H1 (cell line): ENCODE measurements around the gene NCOA5. TPM values are rescaled to one million over a fixed set of nuclear protein-coding genes. Genes with fewer than 3 reads are reported as not detected.

Experiments used
- CTCF ChIA-PET: fragments of 300-600 bp; sonication (Branson Sonifier 250); formaldehyde crosslinking; loops from one replicate; lab custom pipeline; 2021; ENCODE audit not compliant: partially characterized antibody; lab: Charles Lee
- POLR2A ChIA-PET: fragments of 300-600 bp; sonication (Branson Sonifier 250); formaldehyde crosslinking; loops from one replicate; lab custom pipeline; 2021; ENCODE audit warnings: inconsistent platforms; ENCODE audit not compliant: partially characterized antibody; lab: Charles Lee
- DNase-seq, 2 experiments: peaks; one replicate each; pipeline versions ENCODE4 v3.0.0 to v3.0.0-alpha.2; 2010 to 2022; ENCODE audit warnings: low spot score in 2 of 2, low read depth in 1 of 2, mixed read lengths in 1 of 2
- FAIRE-seq: peaks from 2 replicates; lab custom pipeline; 2011; peaks lifted over from hg19 to GRCh38; lab: Jason Lieb, UNC
- H2AFZ ChIP-seq: 2 replicates; pipeline ENCODE4 v1.8.1; 2012; ENCODE audit warnings: low read length, inconsistent platforms
- H2AK5ac ChIP-seq: 2 replicates; pipeline ENCODE4 v1.6.1; 2013; ENCODE audit warnings: low read depth, low read length
- H2BK120ac ChIP-seq: replicated peaks from 2 replicates; pipeline ENCODE3; 2013; ENCODE audit warnings: low read depth, low read length, inconsistent platforms
- H2BK12ac ChIP-seq: 2 replicates; pipeline ENCODE4 v1.6.1; 2013; ENCODE audit warnings: low read depth, low read length
- H2BK15ac ChIP-seq: 2 replicates; pipeline ENCODE4 v1.6.1; 2013; ENCODE audit warnings: low read length
- H2BK20ac ChIP-seq: 2 replicates; pipeline ENCODE4 v1.6.1; 2013; ENCODE audit warnings: low read length
- H2BK5ac ChIP-seq: 2 replicates; pipeline ENCODE4 v1.6.1; 2013; ENCODE audit warnings: low read depth, low read length
- H3K14ac ChIP-seq: 2 replicates; pipeline ENCODE4 v1.6.1; 2013; ENCODE audit warnings: inconsistent platforms; ENCODE audit not compliant: insufficient read length
- H3K18ac ChIP-seq: 2 replicates; pipeline ENCODE4 v1.6.1; 2013; ENCODE audit warnings: low read length; ENCODE audit errors: extremely low read depth
- H3K23ac ChIP-seq: 2 replicates; pipeline ENCODE4 v1.6.1; 2013; ENCODE audit warnings: inconsistent platforms; ENCODE audit not compliant: insufficient read length
- H3K23me2 ChIP-seq: 2 replicates; pipeline ENCODE4 v1.6.1; 2013; ENCODE audit warnings: low read depth, low read length
- H3K27ac ChIP-seq: 2 replicates; pipeline ENCODE4 v1.6.1; 2011; ENCODE audit warnings: low read depth, low read length, inconsistent platforms
- H3K27me3 ChIP-seq, 4 experiments: replicated peaks in 1 of 4; 1 replicate in 1 of 4; 2 replicates in 3 of 4; pipeline versions ENCODE4 v1.6.1 to v1.8.1; 2011 to 2013; ENCODE audit warnings: low read length in 3 of 4, mild to moderate bottlenecking in 3 of 4, inconsistent platforms in 2 of 4, mixed read lengths in 2 of 4, moderate library complexity in 1 of 4; ENCODE audit not compliant: control insufficient read depth in 3 of 4, insufficient read depth in 3 of 4; ENCODE audit errors: extremely low read depth in 1 of 4
- H3K36me3 ChIP-seq, 4 experiments: 2 replicates each; pipeline versions ENCODE4 v1.6.1 to v1.8.1; 2011 to 2013; ENCODE audit warnings: mild to moderate bottlenecking in 4 of 4, low read length in 3 of 4, moderate library complexity in 2 of 4, control low read depth in 1 of 4, inconsistent platforms in 1 of 4; ENCODE audit not compliant: insufficient read depth in 4 of 4, control insufficient read depth in 2 of 4
- H3K4ac ChIP-seq: replicated peaks from 2 replicates; pipeline ENCODE3; 2013; ENCODE audit warnings: low read length, low read depth, mixed read lengths, inconsistent platforms; ENCODE audit not compliant: insufficient read length
- H3K4me1 ChIP-seq, 4 experiments: replicated peaks in 1 of 4; 1 replicate in 1 of 4; 2 replicates in 3 of 4; pipeline versions ENCODE4 v1.6.1 to v1.8.1; 2011 to 2013; ENCODE audit warnings: low read length in 3 of 4, inconsistent platforms in 2 of 4, mixed read lengths in 1 of 4; ENCODE audit not compliant: insufficient read depth in 4 of 4, control insufficient read depth in 3 of 4
- H3K4me2 ChIP-seq, 2 experiments: 2 replicates each; pipeline versions ENCODE4 v1.6.1 to v1.8.1; 2011 to 2013; ENCODE audit warnings: low read depth in 2 of 2, low read length in 2 of 2, control low read depth in 1 of 2, inconsistent platforms in 1 of 2, mild to moderate bottlenecking in 1 of 2; ENCODE audit not compliant: insufficient read depth in 1 of 2
- H3K4me3 ChIP-seq, 4 experiments: fragments of 200-600, 300-600 bp in 1 of 4; sonication (generic), shearing (Covaris generic), sonication (Bioruptor Twin) in 1 of 4; 2 replicates each; pipeline versions ENCODE4 v1.5.1 to v1.8.1; 2011 to 2016; ENCODE audit warnings: low read length in 4 of 4, low read depth in 3 of 4, control low read depth in 2 of 4, inconsistent platforms in 2 of 4, mild to moderate bottlenecking in 2 of 4, mixed read lengths in 1 of 4, moderate library complexity in 1 of 4; ENCODE audit not compliant: insufficient read depth in 2 of 4; ENCODE audit errors: extremely low read depth in 1 of 4
- H3K56ac ChIP-seq: replicated peaks from 2 replicates; pipeline ENCODE3; 2013; ENCODE audit warnings: low read depth, mild to moderate bottlenecking, mixed read lengths, low read length, inconsistent platforms; ENCODE audit not compliant: insufficient read length
- H3K79me1 ChIP-seq: 2 replicates; pipeline ENCODE4 v1.6.1; 2013; ENCODE audit warnings: low read depth, low read length, control low read depth
- H3K79me2 ChIP-seq, 2 experiments: 2 replicates each; pipeline versions ENCODE4 v1.6.1 to v1.8.1; 2012 to 2013; ENCODE audit warnings: low read length in 2 of 2, mild to moderate bottlenecking in 2 of 2, inconsistent platforms in 1 of 2; ENCODE audit not compliant: insufficient read depth in 2 of 2, control insufficient read depth in 1 of 2
- H3K9ac ChIP-seq, 4 experiments: replicated peaks in 1 of 4; 1 replicate in 1 of 4; 2 replicates in 3 of 4; pipeline versions ENCODE4 v1.6.1 to v1.8.1; 2011 to 2013; ENCODE audit warnings: low read depth in 3 of 4, low read length in 3 of 4, control low read depth in 2 of 4, mild to moderate bottlenecking in 2 of 4, moderate library complexity in 2 of 4, inconsistent platforms in 1 of 4; ENCODE audit errors: extremely low read depth in 1 of 4
- H3K9me3 ChIP-seq, 2 experiments: 2 replicates each; pipeline versions ENCODE4 v1.6.1 to v1.8.1; 2012 to 2013; ENCODE audit warnings: mild to moderate bottlenecking in 2 of 2, moderate library complexity in 2 of 2, control low read depth in 1 of 2, inconsistent platforms in 1 of 2, low read depth in 1 of 2, low read length in 1 of 2, mixed read lengths in 1 of 2; ENCODE audit not compliant: insufficient read depth in 2 of 2
- H4K20me1 ChIP-seq, 2 experiments: replicated peaks in 1 of 2; 2 replicates each; pipeline versions ENCODE3 to v1.8.1; 2011 to 2013; ENCODE audit warnings: inconsistent platforms in 2 of 2, low read length in 2 of 2, mild to moderate bottlenecking in 1 of 2; ENCODE audit not compliant: insufficient read depth in 2 of 2, control insufficient read depth in 1 of 2
- H4K5ac ChIP-seq: 2 replicates; pipeline ENCODE4 v1.6.1; 2013; ENCODE audit warnings: low read length, low read depth, mixed read lengths, inconsistent platforms; ENCODE audit not compliant: insufficient read length
- H4K8ac ChIP-seq: 2 replicates; pipeline ENCODE4 v1.8.0; 2013; ENCODE audit warnings: mild to moderate bottlenecking, moderate library complexity, low read length, inconsistent platforms; ENCODE audit not compliant: insufficient read depth; ENCODE audit errors: extremely low read depth
- H4K91ac ChIP-seq: replicated peaks from 2 replicates; pipeline ENCODE3; 2013; ENCODE audit warnings: low read length, mixed read lengths, inconsistent platforms; ENCODE audit not compliant: insufficient read length
- ATF2 ChIP-seq: IDR thresholded peaks from 2 replicates; pipeline ENCODE4 v1.6.1; 2012; ENCODE audit warnings: low read length, inconsistent platforms
- CEBPB ChIP-seq: IDR thresholded peaks from 2 replicates; pipeline ENCODE4 v1.6.1; 2012; ENCODE audit warnings: low read depth, low read length
- CHD1 ChIP-seq: IDR thresholded peaks from 2 replicates; pipeline ENCODE4 v1.6.1; 2012; ENCODE audit warnings: low read depth, low read length, improper control_type of control experiment
- CHD2 ChIP-seq: IDR thresholded peaks from 2 replicates; pipeline ENCODE4 v1.6.1; 2012; ENCODE audit warnings: low read length, improper control_type of control experiment
- JUND ChIP-seq: IDR thresholded peaks from 2 replicates; pipeline ENCODE4 v1.6.1; 2011; ENCODE audit warnings: mild to moderate bottlenecking, improper control_type of control experiment, low read length
- KDM4A ChIP-seq: IDR thresholded peaks from one replicate; pipeline ENCODE4 v1.7.1; 2012; ENCODE audit warnings: low read depth, mild to moderate bottlenecking, moderate library complexity, low read length, inconsistent platforms; ENCODE audit not compliant: severe bottlenecking
- POLR2A ChIP-seq, 2 experiments: IDR thresholded peaks; 1 replicate in 1 of 2; 2 replicates in 1 of 2; pipeline ENCODE4 v1.6.1; 2011; ENCODE audit warnings: low read depth in 2 of 2, low read length in 2 of 2, mild to moderate bottlenecking in 2 of 2; ENCODE audit errors: control extremely low read depth in 1 of 2
- RFX5 ChIP-seq: IDR thresholded peaks from 2 replicates; pipeline ENCODE4 v1.6.1; 2011; ENCODE audit warnings: low read depth, low read length, improper control_type of control experiment, borderline replicate concordance
- RNF2 ChIP-seq: fragments of 200-900, 300-1000 bp; sonication (generic); IDR thresholded peaks from 2 replicates; pipeline ENCODE4 v1.7.1; 2016; ENCODE audit warnings: borderline replicate concordance, low read depth, mild to moderate bottlenecking, antibody characterized with exemption, low read length; ENCODE audit not compliant: poor library complexity, severe bottlenecking; ENCODE audit errors: missing control alignments
- SP4 ChIP-seq: IDR thresholded peaks from 2 replicates; pipeline ENCODE4 v1.6.1; 2012; ENCODE audit warnings: low read length, inconsistent platforms
- SRF ChIP-seq: IDR thresholded peaks from 2 replicates; pipeline ENCODE4 v1.6.1; 2011; ENCODE audit warnings: mild to moderate bottlenecking, low read depth, low read length, moderate library complexity
- TAF7 ChIP-seq: optimal IDR thresholded peaks from 2 replicates; pipeline ENCODE3; 2011; ENCODE audit warnings: low read depth, mild to moderate bottlenecking, inconsistent platforms, low read length, moderate library complexity, borderline replicate concordance
- YY1 ChIP-seq: IDR thresholded peaks from 2 replicates; pipeline ENCODE4 v1.6.1; 2011; ENCODE audit warnings: low read depth, mild to moderate bottlenecking, low read length
- WGBS, 2 experiments: shearing (Covaris generic) in 1 of 2; methylation state at CpG; one replicate each; pipeline versions ENCODE4 v1.1.6 to v1.1.7; 2013 to 2015; ENCODE audit warnings: low lambda C conversion rate in 2 of 2, mixed read lengths in 2 of 2, inconsistent platforms in 1 of 2, low coverage in 1 of 2, missing lambda C conversion rate in 1 of 2; ENCODE audit not compliant: insufficient replicate concordance in 2 of 2, insufficient coverage in 1 of 2, insufficient read length in 1 of 2; ENCODE audit errors: extremely low coverage in 1 of 2, missing lambda C conversion rate in 1 of 2; 5-methylcytosine and 5-hydroxymethylcytosine counted together
- polyA plus RNA-seq, 7 experiments: library from polyadenylated mRNA; depleted of rRNA in 3 of 7; stranded (reverse) in 5 of 7; unstranded in 2 of 7; fragments of >200 nt in 5 of 7; fragments of 200-250 nt in 2 of 7; gene quantifications; 1 replicate in 5 of 7; 2 replicates in 1 of 7; 4 replicates in 1 of 7; pipeline versions ENCODE4 v1.2.1 to v1.2.3, GENCODE V29; 2011 to 2013; ENCODE audit warnings: missing spikeins in 2 of 7, mixed read lengths in 2 of 7
- total RNA-seq: library from RNA; stranded (reverse); fragmentation: NEBNext Ultra II Directional; extraction: Animal tissue kit (Norgen Biotek cat#: 25700); gene quantifications from 2 replicates; pipeline ENCODE4 v1.2.1, GENCODE V29; 2021

NCOA5 gene
- total and polyA plus RNA-seq, 2 of the 8 experiments (the other 6 are each of a cell fraction or from before 2014, with no cell fraction given): 20.4 to 29.0 TPM

DNA sequence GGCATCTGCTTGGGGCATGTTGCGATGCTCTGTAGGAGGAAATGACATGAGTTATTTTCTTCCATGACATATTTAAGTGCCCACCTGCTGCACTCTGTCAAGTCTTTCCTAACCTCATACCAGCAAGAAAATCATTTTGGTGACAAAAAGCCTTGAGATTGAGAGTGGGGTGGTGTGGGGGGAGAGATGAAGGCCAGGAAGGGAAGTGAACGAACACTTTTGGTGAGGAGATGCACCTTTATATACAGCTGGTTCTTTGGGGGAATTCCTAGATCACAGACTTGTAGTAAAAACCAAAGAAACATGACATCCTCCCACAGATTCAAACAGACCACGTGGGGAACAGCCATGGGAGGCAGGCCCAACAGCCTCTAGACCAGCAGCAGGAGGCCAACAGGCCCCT is 26.1 kb downstream of the NCOA5 start:
- H3K36me3 ChIP-seq: peaks cover 38 to 67% (median 56%) of the 10 kb centered on the region in 4 experiments
- WGBS, 2 experiments: 91% methylated on average over 3 of the region's 3 CpGs; no CpG with 5 or more reads in 1 of the 2 experiments
- CTCF ChIA-PET: interaction anchor here (0.5 to 0.7 kb wide), 2 partner anchors 24 to 40 kb away, joined by 3 read pairs; no protein-coding TSS in a partner anchor
- no peak overlapping the region for H4K5ac ChIP-seq
- no peak overlapping the region for H4K91ac ChIP-seq
- no peak overlapping the region for H2BK5ac ChIP-seq
- no peak overlapping the region for H2BK20ac ChIP-seq
- no peak overlapping the region for H2AK5ac ChIP-seq
- peaks cover under 1% of the 10 kb centered on the region; the same call in 1 of the 2 replicates for H3K23me2 ChIP-seq
- no peak overlapping the region for H3K56ac ChIP-seq
- no peak for DNase-seq
- no peak overlapping the region for H3K4ac ChIP-seq
- H3K23ac ChIP-seq: no peak overlapping the region
- no peak overlapping the region for H3K18ac ChIP-seq
- no peaks in the 10 kb centered on the region for H3K79me2 ChIP-seq
- peaks cover 0 to 7% (median 2%) of the 10 kb centered on the region in 4 experiments; a peak in 5 of 7 replicates for H3K27me3 ChIP-seq
- H2BK12ac ChIP-seq: no peak overlapping the region
- H3K79me1 ChIP-seq: no peaks in the 10 kb centered on the region
- H3K4me1 ChIP-seq: peaks cover 0 to 8% (median 6%) of the 10 kb centered on the region in 4 experiments; a peak in 5 of 7 replicates
- H2AFZ ChIP-seq: no peak overlapping the region
- H3K4me2 ChIP-seq: no peak overlapping the region
- no peak for FAIRE-seq
- H3K27ac ChIP-seq: no peak overlapping the region
- no peak overlapping the region for H3K4me3 ChIP-seq
- H2BK120ac ChIP-seq: no peak overlapping the region
- POLR2A ChIA-PET: interaction anchor here (2.3 kb wide), 1 partner anchor 9 kb away, joined by 7 read pairs; no protein-coding TSS in a partner anchor
- no peak overlapping the region for H4K8ac ChIP-seq
- peaks cover 10 to 13% of the 10 kb centered on the region in 2 experiments for H4K20me1 ChIP-seq
- H3K9me3 ChIP-seq: no peaks in the 10 kb centered on the region
- H3K14ac ChIP-seq: no peak overlapping the region
- no peak overlapping the region for H2BK15ac ChIP-seq
- no peak overlapping the region for H3K9ac ChIP-seq
- TF ChIP-seq CEBPB: no peak
- no peak for TF ChIP-seq SP4
- no peak for TF ChIP-seq CHD1
- no peak for TF ChIP-seq TAF7
- no peak for TF ChIP-seq SRF
- TF ChIP-seq RFX5: no peak
- no peak for TF ChIP-seq POLR2A (IDR thresholded peaks at IDR 0.05; ENCODE audit: control extremely low read depth in 1 of 2, low read depth in 2 of 2, low read length in 2 of 2)
- no peak for TF ChIP-seq KDM4A
- TF ChIP-seq YY1: no peak
- TF ChIP-seq ATF2: no peak
- TF ChIP-seq RNF2: no peak
- TF ChIP-seq CHD2: no peak
- no peak for TF ChIP-seq JUND
